Mesenchymal stem cell (in vitro differentiated cells and primary cell): Measurements from ENCODE around the gene DNAI4.

Source experiments
- DNase-seq: peaks from one replicate; pipeline ENCODE4 v3.0.0-alpha.2; 2013
- H2AFZ ChIP-seq: one replicate; pipeline ENCODE4 v1.6.1; 2013; ENCODE audit warnings: low read depth, mild to moderate bottlenecking, control low read depth, inconsistent platforms, low read length, moderate library complexity
- H2AK5ac ChIP-seq: 2 replicates; pipeline ENCODE4 v1.6.1; 2013; ENCODE audit warnings: low read length, moderate library complexity, mild to moderate bottlenecking, inconsistent platforms; ENCODE audit not compliant: severe bottlenecking
- H2BK120ac ChIP-seq: one replicate; pipeline ENCODE4 v1.6.1; 2013; ENCODE audit warnings: low read depth, mild to moderate bottlenecking, inconsistent platforms, low read length, moderate library complexity
- H2BK12ac ChIP-seq, 2 experiments: one replicate each; pipeline ENCODE4 v1.6.1; 2013; ENCODE audit warnings: inconsistent platforms in 2 of 2, low read length in 2 of 2, mild to moderate bottlenecking in 2 of 2, moderate library complexity in 2 of 2, control low read depth in 1 of 2
- H2BK15ac ChIP-seq: one replicate; pipeline ENCODE4 v1.6.1; 2013; ENCODE audit warnings: mild to moderate bottlenecking, low read depth, inconsistent platforms; ENCODE audit not compliant: poor library complexity, severe bottlenecking
- H2BK5ac ChIP-seq: 2 replicates; pipeline ENCODE4 v1.6.1; 2013; ENCODE audit warnings: low read depth, mild to moderate bottlenecking, low read length, control low read depth, inconsistent platforms; ENCODE audit not compliant: poor library complexity, severe bottlenecking
- H3K14ac ChIP-seq, 2 experiments: one replicate each; pipeline ENCODE4 v1.6.1; 2013; ENCODE audit warnings: inconsistent platforms in 2 of 2, low read length in 2 of 2, control low read depth in 1 of 2, mild to moderate bottlenecking in 1 of 2, moderate library complexity in 1 of 2
- H3K18ac ChIP-seq, 2 experiments: one replicate each; pipeline ENCODE4 v1.6.1; 2013; ENCODE audit warnings: inconsistent platforms in 2 of 2, low read length in 2 of 2, control low read depth in 1 of 2, low read depth in 1 of 2, mild to moderate bottlenecking in 1 of 2
- H3K23ac ChIP-seq, 2 experiments: one replicate each; pipeline ENCODE4 v1.6.1; 2013; ENCODE audit warnings: inconsistent platforms in 2 of 2, low read length in 2 of 2, mild to moderate bottlenecking in 2 of 2, moderate library complexity in 2 of 2, control low read depth in 1 of 2
- H3K27ac ChIP-seq: 2 replicates; pipeline ENCODE4 v1.5.1; 2013; ENCODE audit warnings: mild to moderate bottlenecking, moderate library complexity, low read length, control low read depth, inconsistent platforms; ENCODE audit not compliant: poor library complexity, severe bottlenecking
- H3K27me3 ChIP-seq, 2 experiments: 2 replicates each; pipeline versions ENCODE4 v1.6.1 to v1.7.0; 2013; ENCODE audit warnings: low read length in 2 of 2, mild to moderate bottlenecking in 2 of 2, moderate library complexity in 2 of 2, control low read depth in 1 of 2, inconsistent platforms in 1 of 2; ENCODE audit not compliant: control insufficient read depth in 1 of 2, insufficient read depth in 1 of 2
- H3K36me3 ChIP-seq, 2 experiments: 2 replicates each; pipeline versions ENCODE4 v1.6.1 to v1.7.0; 2013; ENCODE audit warnings: low read length in 2 of 2, control low read depth in 1 of 2, inconsistent platforms in 1 of 2, low read depth in 1 of 2, mild to moderate bottlenecking in 1 of 2; ENCODE audit not compliant: insufficient read depth in 2 of 2, control insufficient read depth in 1 of 2
- H3K4ac ChIP-seq, 2 experiments: one replicate each; pipeline ENCODE4 v1.6.1; 2013; ENCODE audit warnings: inconsistent platforms in 2 of 2, low read length in 2 of 2, mild to moderate bottlenecking in 2 of 2, moderate library complexity in 2 of 2, control low read depth in 1 of 2, low read depth in 1 of 2
- H3K4me1 ChIP-seq: 2 replicates; pipeline ENCODE4 v1.6.1; 2013; ENCODE audit warnings: low read depth, low read length, control low read depth; ENCODE audit not compliant: control insufficient read depth, insufficient read depth
- H3K4me2 ChIP-seq: 2 replicates; pipeline ENCODE4 v1.6.1; 2013; ENCODE audit warnings: low read length, mild to moderate bottlenecking, inconsistent platforms; ENCODE audit not compliant: poor library complexity, severe bottlenecking
- H3K4me3 ChIP-seq, 2 experiments: 2 replicates each; pipeline versions ENCODE4 v1.5.1 to v1.7.0; 2013; ENCODE audit warnings: low read length in 2 of 2, mild to moderate bottlenecking in 2 of 2, control low read depth in 1 of 2, low read depth in 1 of 2; ENCODE audit not compliant: insufficient read depth in 1 of 2
- H3K79me1 ChIP-seq: replicated peaks from 2 replicates; pipeline ENCODE4 v1.6.1; 2013; ENCODE audit warnings: mild to moderate bottlenecking, control low read depth, low read length, inconsistent platforms; ENCODE audit not compliant: poor library complexity, severe bottlenecking
- H3K9ac ChIP-seq: 2 replicates; pipeline ENCODE4 v1.7.0; 2013; ENCODE audit warnings: mild to moderate bottlenecking, low read length, moderate library complexity
- H3K9me3 ChIP-seq: 2 replicates; pipeline ENCODE4 v1.7.0; 2013; ENCODE audit warnings: mild to moderate bottlenecking, low read length; ENCODE audit not compliant: control insufficient read depth
- H4K8ac ChIP-seq: one replicate; pipeline ENCODE4 v1.6.1; 2013; ENCODE audit warnings: inconsistent platforms, mild to moderate bottlenecking, low read length, moderate library complexity
- H4K91ac ChIP-seq: one replicate; pipeline ENCODE4 v1.6.1; 2013; ENCODE audit warnings: mild to moderate bottlenecking, low read length, inconsistent platforms
- WGBS: methylation state at CpG from one replicate; pipeline ENCODE4 v1.1.7; 2013; ENCODE audit warnings: mixed read lengths; 5-methylcytosine and 5-hydroxymethylcytosine counted together

DNAI4 gene

GRCh38 chr1:66954208-66954607, 29.6 kb upstream of the DNAI4 start:
- no peak overlapping the region for H2BK15ac ChIP-seq
- no peak overlapping the region for H3K4me3 ChIP-seq
- H2AK5ac ChIP-seq, result no peak overlapping the region
- no peak overlapping the region for H2AFZ ChIP-seq
- no peak overlapping the region for H4K8ac ChIP-seq
- H3K23ac ChIP-seq, result no peak overlapping the region
- H3K79me1 ChIP-seq, result peaks cover 15% of the 10 kb centered on the region
- no peak overlapping the region for H2BK12ac ChIP-seq
- peaks cover 2% of the 10 kb centered on the region for H3K4me1 ChIP-seq
- peaks cover 4 to 96% of the 10 kb centered on the region in 2 experiments for H3K36me3 ChIP-seq
- H3K27me3 ChIP-seq, result no peaks in the 10 kb centered on the region
- no peaks in the 10 kb centered on the region for H3K9me3 ChIP-seq
- H3K18ac ChIP-seq, result no peak overlapping the region
- no peak overlapping the region for H3K4ac ChIP-seq
- no peak overlapping the region for H3K9ac ChIP-seq
- no peak overlapping the region for H3K4me2 ChIP-seq
- WGBS, result 100% methylated on average over 1 of the region's 4 CpGs
- no peak overlapping the region for H4K91ac ChIP-seq
- no peak overlapping the region for H3K27ac ChIP-seq
- no peak overlapping the region for H3K14ac ChIP-seq
- no peak overlapping the region for H2BK120ac ChIP-seq
- H2BK5ac ChIP-seq, result no peak overlapping the region
- DNase-seq, result no peak

DNA sequence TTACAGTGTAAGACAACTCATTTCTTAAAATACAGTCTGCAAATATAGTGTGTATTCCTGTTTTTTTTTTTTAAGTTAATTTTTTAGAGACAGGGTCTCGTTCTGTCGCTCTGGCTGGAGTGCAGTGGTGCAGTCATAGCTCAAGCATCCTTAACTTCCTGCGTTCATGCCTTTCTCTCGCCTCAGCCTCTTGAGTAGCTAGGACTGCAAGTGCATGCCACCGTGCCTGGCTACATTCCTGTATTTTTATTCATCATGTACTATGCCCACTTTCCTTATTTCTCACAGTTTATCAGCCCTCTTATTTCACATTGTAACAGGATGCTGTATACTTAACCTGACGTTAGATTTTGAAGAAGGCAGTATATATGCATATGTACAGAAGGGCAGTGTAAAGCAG, 26.9 kb upstream of the DNAI4 start:
- Histone ChIP-seq H3K4ac (no peak overlapping the region), H3K9me3 (no peaks in the 10 kb centered on the region), H2BK120ac (no peak overlapping the region), H3K23ac (no peak overlapping the region), H2BK5ac (no peak overlapping the region), H4K8ac (no peak overlapping the region), H3K18ac (no peak overlapping the region), H3K4me1 (peaks cover 3% of the 10 kb centered on the region), H3K14ac (no peak overlapping the region), H3K27ac (peak overlapping the region; percentile 70), H2AK5ac (no peak overlapping the region), H2BK12ac (no peak overlapping the region), H3K27me3 (no peaks in the 10 kb centered on the region), H3K36me3 (peaks cover 6 to 97% of the 10 kb centered on the region in 2 experiments), H3K79me1 (peaks cover 18% of the 10 kb centered on the region), H2BK15ac (no peak overlapping the region), H3K9ac (no peak overlapping the region), H2AFZ (no peak overlapping the region), H3K4me2 (no peak overlapping the region), H4K91ac (no peak overlapping the region), H3K4me3 (no peak overlapping the region)
- 0% methylated on average over 6 of the region's 6 CpGs for WGBS
- peak; percentile 75 for DNase-seq

DNA sequence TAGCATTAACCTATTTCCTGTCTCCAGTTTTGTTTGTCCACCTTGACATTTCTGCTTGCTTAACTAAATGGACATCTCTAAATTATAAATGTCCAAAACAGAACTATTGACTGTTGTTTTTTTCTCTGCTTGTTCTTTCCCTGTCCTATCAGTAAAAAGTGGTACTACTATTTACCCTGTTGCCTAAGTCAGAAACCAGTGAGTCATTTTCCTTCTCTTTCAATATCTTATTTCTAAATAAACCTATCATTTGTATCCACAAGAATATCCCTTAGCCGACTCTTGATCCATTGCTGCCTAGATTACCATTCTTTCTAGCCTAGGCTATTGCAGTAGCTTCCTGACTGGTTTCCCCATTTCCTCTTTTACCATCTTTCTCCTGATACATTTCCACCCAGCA, 22.6 kb upstream of the DNAI4 start:
- WGBS, result 95% methylated on average over 1 of the region's 1 CpG
- H3K4me2 ChIP-seq, result no peak overlapping the region

GRCh38 chr1:66945316-66945715, 20.7 kb upstream of the DNAI4 start:
- Histone ChIP-seq H2BK15ac (peak overlapping the region; percentile 92), H3K18ac (peak overlapping the region in 1 of 2 experiments; percentile 8), H3K14ac (no peak overlapping the region), H3K79me1 (peaks cover 7% of the 10 kb centered on the region), H2BK120ac (no peak overlapping the region), H3K4me1 (peaks cover 6% of the 10 kb centered on the region), H2BK5ac (no peak overlapping the region), H2AK5ac (no peak overlapping the region), H4K91ac (no peak overlapping the region), H3K27me3 (no peaks in the 10 kb centered on the region), H3K4ac (peak overlapping the region in 1 of 2 experiments; percentile 37), H3K4me3 (no peak overlapping the region), H3K27ac (peak overlapping the region; percentile 76), H3K9ac (no peak overlapping the region), H3K9me3 (no peaks in the 10 kb centered on the region), H2AFZ (no peak overlapping the region), H3K23ac (no peak overlapping the region), H2BK12ac (no peak overlapping the region), H3K36me3 (peaks cover 5 to 65% of the 10 kb centered on the region in 2 experiments), H3K4me2 (no peak overlapping the region), H4K8ac (no peak overlapping the region)
- 88% methylated on average over 3 of the region's 3 CpGs for WGBS
- DNase-seq, result no peak

More for the DNA sequence above, 22.6 kb upstream of the DNAI4 start:
- Histone ChIP-seq H4K91ac (no peak overlapping the region), H2AK5ac (no peak overlapping the region), H2BK120ac (no peak overlapping the region), H3K4me1 (peaks cover 6% of the 10 kb centered on the region), H3K4ac (no peak overlapping the region), H3K27me3 (no peaks in the 10 kb centered on the region), H3K14ac (no peak overlapping the region), H3K18ac (no peak overlapping the region), H3K36me3 (peaks cover 5 to 78% of the 10 kb centered on the region in 2 experiments), H3K79me1 (peaks cover 6% of the 10 kb centered on the region), H2BK5ac (no peak overlapping the region), H2AFZ (no peak overlapping the region), H3K9ac (no peak overlapping the region), H3K23ac (no peak overlapping the region), H3K4me3 (no peak overlapping the region), H2BK15ac (no peak overlapping the region), H4K8ac (no peak overlapping the region), H3K9me3 (no peaks in the 10 kb centered on the region), H2BK12ac (no peak overlapping the region), H3K27ac (no peak overlapping the region)
- no peak for DNase-seq
